ENCODE data around the gene EXOC3.

EXOC3 gene

DNA sequence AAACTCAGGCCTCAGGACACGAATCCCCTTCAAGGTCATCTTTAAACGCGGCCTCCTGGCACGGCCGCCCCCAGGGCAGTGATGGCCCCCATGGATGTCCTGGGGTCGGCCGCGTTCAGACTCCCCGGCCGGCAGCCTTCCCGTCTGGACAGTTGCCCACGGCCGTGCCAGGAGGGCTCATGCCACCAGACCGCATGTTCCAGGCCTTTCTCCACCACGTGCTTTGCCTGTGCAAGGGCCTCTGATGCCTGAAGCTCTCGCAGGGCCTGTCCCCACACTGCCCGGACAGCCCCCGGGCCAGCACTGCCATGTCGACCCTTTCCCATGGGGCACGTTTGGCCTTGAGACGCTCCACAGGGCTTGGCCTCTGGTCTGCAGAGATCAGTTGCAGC lies 46.7 kb downstream of the EXOC3 start:
- no peak for DNase-seq

DNA sequence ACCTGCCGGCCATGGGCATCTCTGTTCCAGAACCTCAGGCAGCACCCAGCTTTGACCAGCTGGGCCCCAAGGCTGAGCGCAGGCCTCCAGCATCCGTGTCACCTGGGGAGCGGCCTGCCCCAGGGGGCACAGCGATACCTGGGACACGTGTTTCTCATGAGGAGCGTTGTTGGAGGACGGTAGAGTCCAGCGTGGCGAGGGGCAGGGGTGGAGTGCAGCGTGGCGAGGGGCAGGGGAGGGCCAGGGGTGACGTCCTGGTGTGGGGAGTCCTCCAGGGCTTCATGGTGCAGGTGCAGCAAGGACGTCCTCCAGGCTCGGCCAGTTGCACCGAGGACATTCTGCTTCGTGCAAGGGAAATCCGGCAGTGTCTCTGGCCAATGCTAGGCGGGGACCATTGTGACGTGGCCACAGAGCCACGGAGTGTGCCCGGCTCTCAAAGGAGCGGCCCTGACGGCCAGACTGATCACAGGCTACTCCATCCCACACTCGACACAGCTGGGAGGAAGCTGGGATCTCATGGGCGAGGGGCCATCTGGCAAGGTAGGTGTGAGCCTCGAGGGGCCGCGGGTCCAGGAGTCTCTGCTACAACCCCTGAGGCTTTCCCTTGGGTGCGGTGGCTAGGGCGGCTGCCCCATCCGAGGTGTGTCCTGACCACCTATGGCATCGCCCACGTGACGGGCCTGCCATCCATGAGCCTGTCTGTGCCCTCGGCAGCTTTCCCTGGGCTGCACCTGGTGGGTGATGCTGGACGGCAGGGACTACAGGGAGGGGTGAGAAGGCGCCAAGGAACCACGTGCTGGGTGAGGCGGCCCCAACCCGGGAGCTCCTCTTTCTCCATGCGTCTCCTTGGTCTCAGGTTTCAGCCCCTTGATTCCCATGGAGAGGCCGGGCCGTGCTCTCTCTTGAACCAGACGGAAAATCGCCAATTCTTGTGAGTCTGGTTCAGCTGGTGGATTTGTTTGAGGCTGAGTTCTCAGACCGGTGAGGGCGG lies 47.4 kb downstream of the EXOC3 start:
- DNase-seq: no peak

DNA sequence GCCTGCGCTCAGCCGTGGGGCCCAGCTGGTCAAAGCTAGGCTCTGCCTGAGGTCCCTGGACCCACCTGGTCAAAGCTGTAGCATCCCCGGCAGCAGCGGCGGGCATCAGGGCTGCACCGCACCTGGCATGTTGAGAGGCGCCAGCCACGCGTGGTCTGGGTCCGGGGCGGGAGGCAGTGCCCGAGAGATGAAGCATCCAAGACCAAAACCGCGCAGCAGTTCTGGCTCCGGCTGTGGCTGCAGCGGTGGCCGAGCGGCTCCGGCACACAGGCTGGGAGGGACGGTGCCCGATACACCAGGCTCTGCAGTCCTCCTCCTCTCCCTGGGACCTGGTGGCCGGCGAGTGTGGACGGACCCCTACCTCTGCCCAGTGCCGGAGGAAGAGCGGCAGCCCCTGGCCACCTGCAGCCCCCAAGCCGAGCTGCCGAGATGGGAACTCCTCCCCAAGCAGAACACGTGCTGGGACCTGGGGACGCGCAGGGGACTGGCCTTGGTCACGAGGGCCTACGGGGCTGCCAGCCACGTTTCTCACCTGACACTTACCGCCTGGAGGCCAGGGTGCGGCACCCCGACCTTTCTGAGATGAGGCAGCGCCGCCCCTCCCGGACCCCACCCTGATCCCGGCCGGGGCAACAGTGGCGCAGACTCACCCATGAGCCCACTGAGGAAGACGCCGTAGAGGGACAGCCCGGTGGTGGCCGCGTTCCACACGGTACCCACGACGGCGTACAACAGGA lies 48.3 kb downstream of the EXOC3 start:
- no peak for DNase-seq

DNA sequence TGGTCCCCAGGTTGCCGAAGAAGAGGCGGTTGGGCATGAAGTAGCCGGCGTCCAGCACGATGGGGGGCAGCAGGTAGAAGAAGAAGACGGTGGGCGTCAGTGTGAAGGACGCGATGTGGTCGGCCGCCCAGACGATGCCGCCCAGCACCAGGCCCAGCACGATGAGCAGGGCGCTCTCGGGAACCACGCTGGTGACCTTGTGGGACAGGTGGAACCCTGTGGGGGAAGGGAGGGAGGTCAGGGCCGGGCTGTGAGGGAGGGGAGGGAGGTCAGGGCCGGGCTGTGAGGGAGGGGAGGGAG lies 48.8 kb downstream of the EXOC3 start:
- DNase-seq: no peak

DNA sequence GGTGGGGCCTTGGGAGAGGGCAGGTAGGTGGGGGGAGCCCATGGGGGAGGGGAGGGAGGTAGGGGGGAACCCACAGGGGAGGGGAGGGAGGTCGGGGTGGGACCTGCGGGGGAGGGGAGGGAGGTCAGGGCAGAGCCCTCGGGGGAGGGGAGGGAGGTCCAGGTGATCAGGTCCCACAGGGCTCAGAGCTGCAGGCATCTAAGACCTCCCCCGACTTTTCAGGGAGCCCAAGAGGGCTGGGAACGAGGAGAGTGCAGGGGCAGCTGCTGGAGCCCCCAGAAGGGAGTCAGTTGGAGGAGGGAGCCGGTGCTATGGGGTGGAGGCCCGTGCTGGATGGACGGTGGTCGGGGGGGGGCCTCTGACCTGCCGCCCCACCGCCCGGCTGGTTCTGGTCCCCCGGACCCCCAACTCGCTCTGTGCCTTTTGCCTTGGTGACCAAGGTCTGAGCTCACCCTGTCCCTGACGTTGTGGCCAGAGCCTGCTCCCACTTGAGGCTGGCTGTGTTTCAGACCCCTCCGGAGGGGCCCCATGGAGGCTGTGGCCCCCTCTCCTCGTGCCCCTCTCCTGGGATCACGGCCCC lies 49.4 kb downstream of the EXOC3 start:
- no peak for DNase-seq

DNA sequence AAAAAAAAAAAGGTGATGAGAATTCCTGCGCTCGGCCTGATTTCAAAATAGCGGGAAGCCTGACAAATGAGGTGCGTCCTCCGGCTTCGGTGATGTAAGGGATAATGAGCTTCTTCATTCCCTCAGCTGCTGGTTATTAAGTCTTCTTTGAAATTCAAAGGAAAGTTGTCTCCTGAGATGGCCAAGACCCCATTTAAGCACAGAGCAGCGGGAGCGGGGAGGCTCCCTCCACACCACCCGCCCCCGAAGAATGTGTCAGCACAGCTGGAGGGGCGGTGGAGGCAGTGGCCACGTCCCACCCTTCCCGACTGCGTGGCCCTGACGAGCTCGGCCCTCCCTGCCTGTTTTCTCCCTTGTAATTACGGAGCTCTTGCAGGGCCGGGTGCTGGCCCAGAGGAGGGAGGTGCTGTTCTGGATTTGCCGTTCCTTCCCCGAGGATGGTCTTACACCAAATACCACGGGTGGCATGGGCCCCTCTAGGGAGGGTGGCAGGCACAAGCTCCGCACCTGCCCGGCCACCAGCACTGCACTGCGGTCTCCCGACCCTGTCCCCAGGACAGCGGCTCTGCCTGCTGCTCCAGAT lies 50.2 kb downstream of the EXOC3 start:
- no peak for DNase-seq

DNA sequence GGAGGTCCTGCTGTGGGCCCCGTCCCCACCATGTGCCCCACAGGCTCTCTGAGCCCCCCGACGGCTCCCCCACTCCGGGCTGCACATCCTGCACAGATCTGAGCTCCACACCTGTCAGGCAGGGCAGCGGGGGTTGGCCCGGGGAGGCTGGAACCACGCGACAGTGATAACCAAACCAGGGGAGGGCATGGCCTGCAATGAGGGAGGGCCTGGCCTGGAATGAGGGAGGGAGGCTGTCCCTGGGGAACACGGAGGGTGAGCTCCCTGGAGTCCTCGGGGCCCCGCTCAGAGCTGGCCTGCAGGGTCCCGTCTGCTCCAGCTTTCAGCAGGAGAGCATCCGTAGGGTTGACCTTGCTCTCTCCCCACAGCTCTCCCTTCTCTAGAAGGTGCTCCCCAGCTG lies 50.8 kb downstream of the EXOC3 start:
- no peak for DNase-seq

DNA sequence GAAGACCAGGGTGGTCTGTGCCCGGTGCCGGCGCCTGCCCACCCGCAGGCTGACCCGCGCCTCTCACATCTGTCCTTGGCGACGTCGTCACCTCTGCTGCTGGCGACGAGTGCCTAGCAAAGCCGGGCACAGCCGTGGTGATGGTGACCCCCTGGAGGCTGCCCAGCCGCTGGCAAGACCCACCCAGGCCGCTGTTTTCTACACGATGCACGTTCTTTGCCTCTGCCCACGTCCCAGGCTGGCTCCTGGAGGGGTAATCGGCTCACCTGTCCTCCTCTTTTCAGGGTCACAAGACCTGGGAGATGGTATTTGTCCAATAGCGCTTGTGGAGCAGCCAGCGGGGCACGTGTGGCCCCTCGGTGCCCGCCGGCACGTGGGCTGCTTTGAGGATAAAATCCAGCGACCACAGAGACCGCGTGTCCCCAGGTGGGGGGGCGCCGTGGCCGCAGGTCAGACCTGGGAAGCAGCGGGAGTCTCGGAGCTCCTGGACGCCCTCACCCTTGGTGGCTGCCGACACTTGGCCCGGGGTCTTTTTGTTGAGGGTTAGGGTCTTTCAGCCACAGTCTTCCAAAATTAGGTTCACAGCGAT lies 51.8 kb downstream of the EXOC3 start:
- DNase-seq: no peak

DNA sequence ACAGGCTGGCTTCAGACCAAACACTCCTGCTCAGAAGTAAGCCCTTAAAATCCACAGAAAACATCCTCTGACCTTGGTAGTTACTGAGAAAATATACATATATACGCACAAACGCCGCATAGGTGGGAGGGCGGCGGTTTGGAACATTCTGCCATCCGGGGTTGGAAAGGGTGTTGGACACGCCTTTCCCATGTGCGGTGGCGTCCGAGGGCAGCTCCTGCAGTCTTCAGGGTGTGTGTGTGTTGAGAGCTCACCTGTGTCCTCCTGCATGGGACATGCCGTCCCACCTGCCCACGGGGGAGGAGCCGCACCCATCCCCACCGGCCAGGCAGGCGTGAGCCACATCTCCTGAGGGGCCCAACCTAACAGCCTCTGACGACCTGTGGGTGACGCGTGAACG lies 53.1 kb downstream of the EXOC3 start:
- DNase-seq: no peak

DNA sequence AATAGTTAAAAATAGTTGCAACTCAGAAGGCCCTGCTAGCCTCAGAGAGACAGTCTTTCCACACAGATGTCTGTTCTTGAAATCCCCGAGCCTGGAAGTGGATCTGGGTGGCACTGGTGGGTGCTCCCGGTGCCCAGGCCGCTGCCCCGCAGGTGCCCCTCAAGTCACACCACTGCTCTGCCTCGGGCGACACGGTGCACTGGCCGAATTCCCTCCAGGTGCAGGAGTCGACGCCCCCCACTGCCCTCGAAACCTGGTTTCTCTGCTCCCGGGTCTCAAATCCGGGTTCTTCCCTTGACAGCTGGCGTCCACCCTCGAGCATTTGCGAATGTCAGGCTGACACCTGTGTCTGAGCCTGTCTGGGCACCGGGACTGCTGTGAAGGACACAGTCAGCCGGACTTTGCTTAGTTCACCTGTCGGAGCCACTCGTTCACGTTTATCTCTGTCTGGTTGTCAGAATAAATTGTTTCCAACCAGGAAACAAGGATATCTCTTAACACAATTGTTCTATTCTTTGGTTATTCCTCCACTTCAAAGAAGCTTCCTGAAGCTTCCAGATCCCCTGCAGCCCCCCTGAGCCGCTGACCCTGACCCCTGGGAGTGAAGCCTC lies 54.2 kb downstream of the EXOC3 start:
- no peak for DNase-seq

DNA sequence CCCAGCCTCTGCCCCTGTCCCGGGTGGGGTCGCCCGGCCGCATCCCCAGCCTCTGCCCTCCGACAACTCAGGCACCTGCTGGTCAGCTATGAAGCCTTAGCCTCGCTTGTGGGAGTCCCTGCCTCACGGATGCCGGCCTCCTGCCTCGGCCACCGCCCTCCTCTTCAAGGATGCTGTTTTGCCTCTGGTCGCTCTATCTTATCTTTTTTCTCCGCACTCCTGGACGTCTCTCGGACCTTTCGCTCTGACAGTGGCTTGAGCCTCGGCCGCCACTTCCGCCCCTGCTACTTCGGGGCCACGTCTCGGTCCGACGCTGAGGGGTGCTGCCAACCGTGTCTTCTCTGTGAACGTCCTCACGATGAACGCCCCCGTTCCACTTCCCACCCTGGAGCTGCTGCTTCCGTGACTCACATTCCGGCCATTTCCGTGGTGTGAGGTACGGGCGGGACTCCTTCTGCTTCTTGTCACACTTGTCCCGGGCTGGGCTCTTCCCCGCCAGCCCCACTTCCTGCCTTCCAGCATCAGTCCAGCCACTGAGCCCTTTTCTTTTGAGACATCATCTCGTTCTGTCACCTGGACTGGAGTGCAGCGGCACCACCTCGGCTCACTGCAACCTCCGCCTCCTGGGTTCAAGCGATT lies 55.0 kb downstream of the EXOC3 start:
- no peak for DNase-seq

DNA sequence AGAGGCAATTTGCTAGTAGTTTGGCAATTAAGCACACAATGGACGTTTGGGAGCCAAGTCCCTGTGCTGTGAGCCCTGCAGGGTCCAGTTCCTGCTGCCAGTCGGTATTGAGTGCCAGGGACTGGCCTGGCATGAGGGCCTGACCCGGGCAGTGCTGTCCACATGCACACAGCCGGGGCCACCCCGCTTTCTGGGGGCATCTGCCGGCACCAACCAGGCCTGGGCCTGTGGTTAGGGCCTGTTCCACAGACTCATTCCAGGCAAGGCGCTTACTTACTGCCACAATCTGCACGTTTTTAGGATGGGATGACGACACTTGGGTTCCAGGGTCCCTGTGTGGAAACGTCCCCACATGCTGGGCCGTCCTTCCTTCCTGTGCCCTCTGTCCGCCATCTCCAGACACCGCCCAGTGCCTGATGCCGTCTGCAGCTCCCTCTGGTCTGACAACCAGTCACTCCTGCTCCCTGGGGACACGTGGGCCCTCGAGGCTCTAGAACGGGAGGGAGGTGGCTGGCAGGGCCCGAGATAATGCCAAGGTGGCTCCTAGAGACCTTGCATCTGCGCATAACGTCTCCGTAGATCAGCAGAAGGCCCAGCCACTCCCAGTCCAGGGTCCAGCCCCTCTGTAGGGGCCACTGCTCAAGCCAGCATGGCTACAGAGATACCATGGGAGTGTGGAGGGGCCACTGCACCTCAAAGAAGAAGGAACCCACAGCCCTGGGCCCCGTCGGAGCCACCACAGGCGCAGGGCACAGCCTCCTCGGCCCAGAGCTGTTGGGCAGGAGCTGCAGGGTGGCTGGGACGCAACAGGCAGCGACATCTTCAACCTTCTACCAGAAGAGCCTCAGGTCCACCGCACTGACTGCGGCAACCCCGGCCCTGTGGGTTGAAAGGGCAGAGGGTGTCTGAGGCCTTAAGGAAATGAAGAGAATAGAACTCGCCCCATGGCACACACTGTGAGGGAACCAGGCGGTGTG lies 56.5 kb downstream of the EXOC3 start:
- DNase-seq: no peak

DNA sequence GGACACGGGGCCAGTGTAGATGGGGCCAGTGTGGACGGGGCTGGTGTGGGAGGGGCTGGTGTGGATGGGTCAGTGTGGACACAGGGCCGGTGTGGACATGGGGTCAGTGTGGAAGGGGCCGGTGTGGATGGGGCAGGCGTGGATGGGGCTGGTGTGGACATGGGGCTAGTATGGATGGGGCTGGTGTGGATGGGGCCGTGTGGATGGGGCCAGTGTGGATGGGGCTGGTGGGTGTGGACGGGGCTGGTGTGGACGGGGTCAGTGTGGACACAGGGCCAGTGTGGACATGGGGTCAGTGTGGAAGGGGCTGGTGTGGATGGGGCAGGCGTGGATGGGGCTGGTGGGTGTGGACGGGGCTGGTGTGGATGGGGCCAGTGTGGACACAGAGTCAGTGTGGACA lies 57.5 kb downstream of the EXOC3 start:
- no peak for DNase-seq

DNA sequence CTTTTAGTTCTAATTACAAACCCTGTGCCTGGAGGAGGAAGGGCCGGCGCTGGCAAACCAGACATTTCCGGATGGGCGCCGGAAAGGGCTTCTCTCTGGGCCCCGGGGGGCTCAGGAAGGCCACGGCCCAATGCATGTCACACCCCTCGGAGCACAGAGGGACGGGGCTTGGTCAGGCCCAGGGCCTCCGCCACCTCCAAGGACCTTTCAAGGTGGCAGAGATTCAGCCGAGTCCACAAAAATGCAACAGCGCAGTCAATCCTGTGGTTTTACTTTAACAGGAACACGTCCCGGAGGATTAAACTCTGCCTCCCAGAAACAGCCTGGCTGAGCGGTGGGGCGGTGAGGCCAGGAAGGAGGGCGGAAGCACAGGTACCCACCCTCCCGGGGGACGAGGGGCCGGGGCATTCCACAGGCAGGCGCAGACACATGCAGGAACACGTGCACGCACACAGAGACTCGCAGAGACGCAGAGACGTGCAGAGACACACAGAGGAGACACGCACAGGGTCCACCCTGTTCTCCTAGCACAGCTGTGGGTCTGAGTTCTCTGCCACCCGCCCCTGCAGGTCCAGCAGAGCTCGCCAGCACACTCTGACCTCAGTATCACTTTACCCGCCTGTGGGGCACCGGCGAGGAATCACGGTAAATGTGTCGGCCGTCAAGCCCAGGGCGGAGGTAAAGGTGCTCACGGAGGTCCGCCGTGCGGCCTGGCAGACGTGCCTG lies 58.3 kb downstream of the EXOC3 start:
- no peak for DNase-seq

DNA sequence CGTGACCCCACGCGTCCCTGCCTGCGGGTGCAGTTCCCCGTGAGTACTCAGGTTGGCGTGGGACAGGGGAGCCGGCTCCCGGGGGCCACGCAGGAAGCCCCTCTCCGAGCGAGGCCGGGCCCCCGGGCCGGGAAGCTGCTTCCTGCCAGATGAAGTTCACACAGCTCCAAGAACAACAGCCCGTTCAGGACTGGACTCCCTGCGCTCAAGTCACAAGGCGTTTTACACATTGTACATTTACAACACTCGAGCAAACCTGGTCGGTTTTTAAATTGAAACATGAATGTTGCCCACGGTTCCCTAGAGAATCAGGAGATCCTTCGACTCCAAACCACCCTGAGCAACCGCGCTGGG lies 58.8 kb downstream of the EXOC3 start:
- no peak for DNase-seq

DNA sequence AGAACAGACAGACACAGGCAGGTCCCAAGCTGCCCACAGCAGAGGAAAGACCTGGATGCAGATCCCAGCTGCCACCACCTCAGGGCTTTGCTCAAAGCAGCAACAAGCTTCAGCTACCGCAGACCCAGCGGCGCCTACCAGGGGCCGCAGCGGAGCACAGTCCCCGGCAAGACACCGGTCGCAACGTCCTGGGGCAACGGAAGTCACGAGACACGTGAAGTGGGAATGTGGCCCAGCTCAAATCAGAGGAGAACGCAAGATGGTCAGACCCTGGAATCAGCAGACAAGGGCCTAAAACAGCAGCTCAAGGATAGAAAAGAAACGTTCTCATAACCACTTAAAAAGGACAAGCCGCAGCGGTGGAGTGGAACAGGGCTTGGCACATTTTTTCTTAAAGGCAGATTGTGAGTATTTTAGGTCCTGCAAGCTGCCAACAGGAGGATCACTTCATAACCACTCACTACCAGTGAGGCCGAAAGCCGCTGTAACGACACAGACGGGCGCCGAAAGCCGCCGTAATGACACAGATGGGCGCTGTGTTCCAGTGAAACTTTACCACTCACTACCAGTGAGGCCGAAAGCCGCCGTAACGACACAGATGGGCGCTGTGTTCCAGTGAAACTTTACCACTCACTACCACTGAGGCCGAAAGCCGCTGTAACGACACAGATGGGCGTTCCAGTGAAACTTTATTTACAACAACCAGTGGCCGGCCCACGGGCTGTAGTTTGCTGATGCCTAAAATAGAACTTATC lies 59.5 kb downstream of the EXOC3 start:
- DNase-seq: no peak

DNA sequence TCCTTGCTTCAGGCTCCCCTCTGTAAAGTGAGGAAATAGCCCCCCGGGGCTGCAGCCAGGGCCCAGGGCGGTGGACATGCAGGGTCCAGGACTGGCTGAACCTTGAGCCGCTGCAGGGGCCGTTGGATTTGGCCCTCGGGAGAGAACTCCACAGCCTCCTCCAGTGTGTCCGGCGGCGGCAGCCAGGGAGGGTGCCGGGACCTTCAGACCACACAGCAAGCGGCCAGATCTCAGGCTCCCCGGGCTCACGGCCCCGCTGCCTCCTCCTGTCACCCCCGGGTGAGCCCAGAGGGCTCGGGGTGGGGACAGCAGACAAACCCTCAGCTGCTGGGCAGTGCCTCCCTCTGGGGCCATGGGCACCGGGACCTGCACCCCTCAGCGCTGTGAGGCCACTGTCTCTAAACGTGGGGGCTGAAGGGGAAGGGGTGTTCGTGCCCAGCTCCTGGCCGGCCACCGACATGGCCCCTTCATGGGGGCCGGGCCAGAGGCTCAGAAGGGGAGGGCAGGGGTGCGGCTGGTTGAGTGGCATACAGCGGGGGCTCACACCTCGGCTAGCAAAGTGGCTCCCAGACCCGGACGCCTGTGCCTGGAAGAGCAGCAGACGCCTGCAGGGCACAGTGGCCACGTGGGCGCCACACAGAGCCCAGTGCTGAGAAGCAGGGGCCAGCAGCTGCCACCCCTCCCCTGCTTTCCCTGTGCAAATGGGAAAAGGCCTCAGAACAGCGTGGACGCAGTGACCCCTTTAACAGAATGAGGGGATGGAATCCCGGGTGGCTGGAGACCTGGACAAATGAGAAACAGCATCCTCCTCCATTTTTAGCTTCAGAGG lies 61.6 kb downstream of the EXOC3 start:
- no peak for DNase-seq

DNA sequence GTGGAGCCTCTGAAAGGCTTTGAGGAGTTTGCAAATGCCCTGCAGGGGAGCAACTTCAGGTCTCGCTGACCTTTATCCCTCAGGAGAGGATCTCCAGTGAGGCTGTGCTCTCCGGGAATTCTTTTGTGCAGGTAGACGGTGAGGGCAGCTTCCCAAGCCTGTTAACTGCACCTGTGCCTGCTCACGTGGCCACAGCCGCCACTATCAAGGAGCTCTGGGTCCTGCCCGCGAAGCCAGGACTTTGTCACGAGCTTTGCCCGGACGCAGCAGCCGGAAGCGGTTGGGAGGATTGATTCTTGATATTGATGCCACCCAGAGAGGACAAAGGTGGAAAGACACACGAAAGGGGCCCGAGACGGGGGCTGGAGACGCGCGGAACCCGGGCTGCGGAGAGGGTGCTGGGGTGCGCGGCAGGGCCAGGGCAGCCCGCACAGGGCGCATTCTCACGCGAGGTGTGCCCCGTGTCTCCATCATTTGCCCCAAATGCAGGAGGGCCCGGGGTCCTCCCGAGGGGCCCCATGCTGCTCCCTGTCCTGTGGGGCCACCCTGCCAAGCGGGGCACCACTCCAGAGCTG lies 63.1 kb downstream of the EXOC3 start:
- peak; percentile 67 for DNase-seq
